K562 (cell line): Measurements from ENCODE around the gene ENO2. TPM values are rescaled to one million over a fixed set of nuclear protein-coding genes. Genes with fewer than 3 reads are reported as not detected.

ENCODE experiments used
- EZH2 ChIP-seq: IDR thresholded peaks from 2 replicates; pipeline ENCODE4 v1.6.1; 2012; ENCODE audit warnings: low read depth, mild to moderate bottlenecking, inconsistent platforms, low read length, borderline replicate concordance
- HDAC1 ChIP-seq, 2 experiments: fragments of 450-650 bp; IDR thresholded peaks; 2 replicates each; pipeline ENCODE4 v1.6.1; 2016 to 2017; ENCODE audit warnings: inconsistent platforms in 1 of 2, mild to moderate bottlenecking in 1 of 2, moderate library complexity in 1 of 2
- MTF1 ChIP-seq: fragments of 250-450 bp; sonication (Bioruptor Pico); IDR thresholded peaks from 2 replicates; pipeline ENCODE4 v1.9.0; 2021; ENCODE audit warnings: moderate library complexity, mild to moderate bottlenecking, inconsistent platforms, borderline replicate concordance
- NEUROD1 ChIP-seq: fragments of 150-350 bp; IDR thresholded peaks from 2 replicates; pipeline ENCODE4 v1.6.1; 2014; ENCODE audit warnings: borderline replicate concordance, low read length, low read depth; ENCODE audit not compliant: partially characterized antibody
- NFE2L1 ChIP-seq: fragments of 450-650 bp; IDR thresholded peaks from 2 replicates; pipeline ENCODE4 v1.6.1; 2016; ENCODE audit warnings: missing genetic modification characterization, low read depth, mild to moderate bottlenecking, missing compliant biosample characterization, moderate library complexity, borderline replicate concordance
- NFYB ChIP-seq: IDR thresholded peaks from 2 replicates; pipeline ENCODE4 v1.6.1; 2011; ENCODE audit warnings: mild to moderate bottlenecking, moderate library complexity; ENCODE audit not compliant: insufficient read length; ENCODE audit errors: extremely low read depth
- PHF21A ChIP-seq: fragments of 450-650 bp; IDR thresholded peaks from 2 replicates; pipeline ENCODE4 v1.6.1; 2017; ENCODE audit warnings: low read depth, borderline replicate concordance
- RBM15 ChIP-seq: fragments of 200-400 bp; formaldehyde crosslinking; IDR thresholded peaks from 2 replicates; pipeline ENCODE4 v1.6.1; 2018; ENCODE audit warnings: mild to moderate bottlenecking, low read length, moderate library complexity; ENCODE audit not compliant: insufficient read depth
- RFX7 ChIP-seq: fragments of 250-450 bp; sonication (Bioruptor Pico); IDR thresholded peaks from 2 replicates; pipeline ENCODE4 v1.5.1; 2021; ENCODE audit warnings: mild to moderate bottlenecking
- SIN3A ChIP-seq, 2 experiments: fragments of 150-350 bp in 1 of 2; IDR thresholded peaks; 2 replicates each; pipeline ENCODE4 v1.6.1; 2011 to 2016; ENCODE audit warnings: borderline replicate concordance in 2 of 2, low read depth in 2 of 2, low read length in 2 of 2, mild to moderate bottlenecking in 2 of 2, moderate library complexity in 2 of 2; ENCODE audit not compliant: control insufficient read depth in 1 of 2
- SMAD1 ChIP-seq: fragments of 150-350 bp; IDR thresholded peaks from 2 replicates; pipeline ENCODE4 v1.6.1; 2014; ENCODE audit warnings: low read length, low read depth; ENCODE audit not compliant: partially characterized antibody
- SMARCB1 ChIP-seq: IDR thresholded peaks from 2 replicates; pipeline ENCODE4 v1.6.1; 2011; ENCODE audit warnings: improper control_type of control experiment, low read depth; ENCODE audit not compliant: insufficient read length
- TAF9B ChIP-seq: fragments of 450-650 bp; IDR thresholded peaks from 2 replicates; pipeline ENCODE4 v1.6.1; 2018; ENCODE audit warnings: mild to moderate bottlenecking; ENCODE audit not compliant: partially characterized antibody
- TEAD2 ChIP-seq: fragments of 450-650 bp; IDR thresholded peaks from 2 replicates; pipeline ENCODE4 v1.6.1; 2016; ENCODE audit warnings: missing genetic modification characterization, control low read depth, missing compliant biosample characterization
- TOE1 ChIP-seq, 2 experiments: fragments of 450-650 bp in 1 of 2; sonication (generic) in 1 of 2; formaldehyde crosslinking in 1 of 2; IDR thresholded peaks; 2 replicates each; pipeline versions ENCODE4 v1.7.1 to v1.8.0; 2016 to 2022; ENCODE audit warnings: borderline replicate concordance in 2 of 2, mild to moderate bottlenecking in 2 of 2, antibody characterized with exemption in 1 of 2, inconsistent platforms in 1 of 2, low read depth in 1 of 2, missing genetic modification reagents in 1 of 2, moderate library complexity in 1 of 2
- XRCC5 ChIP-seq: fragments of 200-400 bp; formaldehyde crosslinking; IDR thresholded peaks from 2 replicates; pipeline ENCODE4 v1.6.1; 2017; ENCODE audit warnings: low read depth, mild to moderate bottlenecking, low read length
- ZEB2 ChIP-seq: fragments of 450-650 bp; IDR thresholded peaks from 2 replicates; pipeline ENCODE4 v1.6.1; 2016
- ZNF134 ChIP-seq: fragments of 250-450 bp; sonication (Bioruptor Pico); conservative IDR thresholded peaks from 2 replicates; pipeline ENCODE4 v1.4.0; 2020
- ZNF586 ChIP-seq: fragments of 450-650 bp; formaldehyde crosslinking; conservative IDR thresholded peaks from 2 replicates; pipeline ENCODE4 v1.4.0; 2020; ENCODE audit warnings: mild to moderate bottlenecking, moderate library complexity
- polyA plus RNA-seq, 8 experiments: library from polyadenylated mRNA; depleted of rRNA in 4 of 8; stranded (reverse) in 5 of 8; unstranded in 3 of 8; fragments of >200 nt; fragmentation: Nextera tagmentation in 2 of 8; fragmentation: Illumina TruSeq in 1 of 8; extraction: Ambion mirVana in 2 of 8; extraction: Trizol in 1 of 8; gene quantifications; 2 replicates each; pipeline versions ENCODE4 v1.2.1 to v1.2.3, GENCODE V29; 2011 to 2014; ENCODE audit warnings: inconsistent platforms in 1 of 8, missing spikeins in 1 of 8
- total RNA-seq, 7 experiments: library from RNA; depleted of rRNA in 6 of 7; stranded (reverse); fragments of >200 nt in 6 of 7; fragmentation: Illumina TruSeq in 2 of 7; extraction: Trizol in 2 of 7; gene quantifications; 2 replicates each; pipeline versions ENCODE4 v1.2.1 to v1.2.3, GENCODE V29; 2011 to 2021; ENCODE audit warnings: low replicate concordance in 1 of 7
- TF ChIP-seq, protein P1 (sequence below), 2 experiments: fragments of 450-650 bp; conservative IDR thresholded peaks; 2 replicates each; pipeline ENCODE4 v1.6.1; 2017; ENCODE audit warnings: mild to moderate bottlenecking in 2 of 2, moderate library complexity in 2 of 2
- TF ChIP-seq, protein P2 (sequence below): fragments of 450-650 bp; conservative IDR thresholded peaks from 2 replicates; pipeline ENCODE4 v1.6.1; 2016; ENCODE audit warnings: missing genetic modification characterization, low read depth, mild to moderate bottlenecking, control low read depth, missing compliant biosample characterization
- TF ChIP-seq, protein P3 (sequence below), 2 experiments: fragments of 450-650 bp; IDR thresholded peaks; 2 replicates each; pipeline ENCODE4 v1.6.1; 2016

Gene ENO2
- total and polyA plus RNA-seq, 9 of the 15 experiments (the other 6 are each of a cell fraction or from before 2014, with no cell fraction given): 10.9 to 43.3 (median 21.0) TPM

DNA sequence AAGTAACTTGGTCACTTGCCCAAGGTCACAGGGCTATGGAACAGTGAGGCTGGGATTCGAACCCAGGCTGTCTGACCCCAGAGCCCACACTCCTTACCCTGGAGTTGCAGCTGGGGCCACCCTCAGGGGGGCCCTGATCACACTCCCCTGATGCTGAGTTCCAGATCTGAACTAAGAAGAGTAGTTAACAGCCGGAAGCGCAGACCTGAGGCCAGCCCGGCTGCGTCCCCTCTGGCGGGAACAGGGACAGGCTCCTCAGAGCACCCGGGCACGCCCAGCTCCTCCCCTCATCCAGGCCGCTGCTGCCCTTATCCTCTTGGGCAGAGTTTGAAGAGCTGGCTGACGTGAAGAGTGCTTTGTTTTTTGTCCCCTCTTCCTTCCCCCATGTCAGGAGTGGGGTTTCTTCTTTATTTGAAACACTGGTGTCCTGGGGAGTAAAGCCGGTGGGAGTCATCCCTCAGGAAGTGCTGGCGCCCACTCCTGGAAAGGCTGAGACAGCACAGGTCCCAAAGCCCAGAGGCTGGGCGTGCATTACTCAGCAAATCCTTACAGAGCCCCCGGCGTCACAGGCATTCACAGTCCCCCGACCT, 47.4 kb downstream of the ENO2 start (continued):
- TF ChIP-seq MTF1: no peak
- no peak for TF ChIP-seq NFYB
- no peak for TF ChIP-seq SMARCB1
- TF ChIP-seq TOE1 (IDR thresholded peaks at IDR 0.05; ENCODE audit: borderline replicate concordance): no peak
- TF ChIP-seq TOE1 (CRISPR knock-in tag; IDR thresholded peaks at IDR 0.05; ENCODE audit: borderline replicate concordance, low read depth): 0 out of 2 replicates have a peak, but pooled peaks have one; percentile 20
- TF ChIP-seq ZEB2: no peak
- no peak for TF ChIP-seq PHF21A
- TF ChIP-seq, protein P1, sequence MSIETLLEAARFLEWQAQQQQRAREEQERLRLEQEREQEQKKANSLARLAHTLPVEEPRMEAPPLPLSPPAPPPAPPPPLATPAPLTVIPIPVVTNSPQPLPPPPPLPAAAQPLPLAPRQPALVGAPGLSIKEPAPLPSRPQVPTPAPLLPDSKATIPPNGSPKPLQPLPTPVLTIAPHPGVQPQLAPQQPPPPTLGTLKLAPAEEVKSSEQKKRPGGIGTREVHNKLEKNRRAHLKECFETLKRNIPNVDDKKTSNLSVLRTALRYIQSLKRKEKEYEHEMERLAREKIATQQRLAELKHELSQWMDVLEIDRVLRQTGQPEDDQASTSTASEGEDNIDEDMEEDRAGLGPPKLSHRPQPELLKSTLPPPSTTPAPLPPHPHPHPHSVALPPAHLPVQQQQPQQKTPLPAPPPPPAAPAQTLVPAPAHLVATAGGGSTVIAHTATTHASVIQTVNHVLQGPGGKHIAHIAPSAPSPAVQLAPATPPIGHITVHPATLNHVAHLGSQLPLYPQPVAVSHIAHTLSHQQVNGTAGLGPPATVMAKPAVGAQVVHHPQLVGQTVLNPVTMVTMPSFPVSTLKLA (conservative IDR thresholded peaks at IDR 0.05): peak in 1 of 2 experiments; percentile 69; a peak in 2 of 4 replicates
- TF ChIP-seq HDAC1 (IDR thresholded peaks at IDR 0.05): 0 out of 4 replicates have a peak, but pooled peaks of 1 of the 2 experiments have one; percentile 9
- TF ChIP-seq RBM15: no peak
- TF ChIP-seq TEAD2 (tag): no peak
- no peak for TF ChIP-seq XRCC5
- no peak for TF ChIP-seq RFX7
- no peak for TF ChIP-seq ZNF134
- TF ChIP-seq, protein P2, sequence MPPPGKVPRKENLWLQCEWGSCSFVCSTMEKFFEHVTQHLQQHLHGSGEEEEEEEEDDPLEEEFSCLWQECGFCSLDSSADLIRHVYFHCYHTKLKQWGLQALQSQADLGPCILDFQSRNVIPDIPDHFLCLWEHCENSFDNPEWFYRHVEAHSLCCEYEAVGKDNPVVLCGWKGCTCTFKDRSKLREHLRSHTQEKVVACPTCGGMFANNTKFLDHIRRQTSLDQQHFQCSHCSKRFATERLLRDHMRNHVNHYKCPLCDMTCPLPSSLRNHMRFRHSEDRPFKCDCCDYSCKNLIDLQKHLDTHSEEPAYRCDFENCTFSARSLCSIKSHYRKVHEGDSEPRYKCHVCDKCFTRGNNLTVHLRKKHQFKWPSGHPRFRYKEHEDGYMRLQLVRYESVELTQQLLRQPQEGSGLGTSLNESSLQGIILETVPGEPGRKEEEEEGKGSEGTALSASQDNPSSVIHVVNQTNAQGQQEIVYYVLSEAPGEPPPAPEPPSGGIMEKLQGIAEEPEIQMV: no peak
- no peak for TF ChIP-seq SIN3A (IDR thresholded peaks at IDR 0.05; ENCODE audit: borderline replicate concordance in 2 of 2, control insufficient read depth in 1 of 2, low read depth in 2 of 2, low read length in 2 of 2)
- no peak for TF ChIP-seq SMAD1
- TF ChIP-seq NEUROD1: no peak
- TF ChIP-seq NFE2L1 (tag): peak; percentile 35; the same call in 1 of the 2 replicates
- TF ChIP-seq TAF9B: peak; percentile 60
- TF ChIP-seq EZH2: no peak
- TF ChIP-seq, protein P3, sequence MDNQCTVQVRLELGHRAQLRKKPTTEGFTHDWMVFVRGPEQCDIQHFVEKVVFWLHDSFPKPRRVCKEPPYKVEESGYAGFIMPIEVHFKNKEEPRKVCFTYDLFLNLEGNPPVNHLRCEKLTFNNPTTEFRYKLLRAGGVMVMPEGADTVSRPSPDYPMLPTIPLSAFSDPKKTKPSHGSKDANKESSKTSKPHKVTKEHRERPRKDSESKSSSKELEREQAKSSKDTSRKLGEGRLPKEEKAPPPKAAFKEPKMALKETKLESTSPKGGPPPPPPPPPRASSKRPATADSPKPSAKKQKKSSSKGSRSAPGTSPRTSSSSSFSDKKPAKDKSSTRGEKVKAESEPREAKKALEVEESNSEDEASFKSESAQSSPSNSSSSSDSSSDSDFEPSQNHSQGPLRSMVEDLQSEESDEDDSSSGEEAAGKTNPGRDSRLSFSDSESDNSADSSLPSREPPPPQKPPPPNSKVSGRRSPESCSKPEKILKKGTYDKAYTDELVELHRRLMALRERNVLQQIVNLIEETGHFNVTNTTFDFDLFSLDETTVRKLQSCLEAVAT (IDR thresholded peaks at IDR 0.05): no peak
- no peak for TF ChIP-seq ZNF586 (CRISPR knock-in tag)
